A673 (cell line): ENCODE measurements around the gene BTN2A1.

ENCODE experiments used
- CTCF ChIP-seq: fragments of 300-800, 200-600 bp; sonication (generic); conservative IDR thresholded peaks from 2 replicates; pipeline ENCODE4 v1.5.1; 2017; ENCODE audit warnings: low read depth, mild to moderate bottlenecking, antibody characterized with exemption, low read length, moderate library complexity, mixed read lengths
- EZH2 ChIP-seq: fragments of 200-600 bp; sonication (generic); IDR thresholded peaks from 2 replicates; pipeline ENCODE4 v1.6.1; 2017; ENCODE audit warnings: borderline replicate concordance, low read depth, mild to moderate bottlenecking, mixed read lengths, antibody characterized with exemption, low read length; ENCODE audit not compliant: poor library complexity, severe bottlenecking

GRCh38 chr6:26440977-26441358 lies 16.8 kb upstream of the BTN2A1 start:
- TF ChIP-seq EZH2 (no peak), CTCF (no peak)
